ENCODE results near the gene HECTD1. TPM values are rescaled to one million over a fixed set of nuclear protein-coding genes. Genes with fewer than 3 reads are reported as not detected.
"Not testable (repeated sequence)": the region's sequence is repeated elsewhere in the genome, so short reads cannot be mapped to it uniquely, and the experiment has no call there.

The HECTD1 gene
- total RNA-seq, 4 donors from 2014 or later: 183 to 293 (median 208) TPM

GRCh38 chr14:31057035-31057434 is 150.6 kb downstream of the HECTD1 start:
- no peaks in the 10 kb centered on the region for H3K27me3 ChIP-seq
- TF ChIP-seq POLR2A (IDR thresholded peaks at IDR 0.05) (no peak), CTCF (IDR thresholded peaks at IDR 0.05) (no peak)
- no peak for DNase-seq
- no peaks in the 10 kb centered on the region for H3K36me3 ChIP-seq
- H3K4me3 ChIP-seq: no peak overlapping the region
- peaks cover 0 to 3% (median 0%) of the 10 kb centered on the region in 4 donors for H3K4me1 ChIP-seq
- no peaks in the 10 kb centered on the region for H3K9me3 ChIP-seq
- no peak overlapping the region for H3K27ac ChIP-seq

- peak overlapping the region in 1 of 4 donors; percentile 30 for H3K27ac ChIP-seq
- H3K4me1 ChIP-seq, H3K9me3 ChIP-seq, H3K36me3 ChIP-seq, H3K4me3 ChIP-seq, H3K27me3 ChIP-seq: not testable (repeated sequence)
- peak in 2 of 3 donors; percentile 61 to 69 for DNase-seq
Measured at GRCh38 chr14:31052905-31053586, 154.5 kb downstream of the HECTD1 start.

GRCh38 chr14:31051511-31051910 is 156.1 kb downstream of the HECTD1 start:
- no peak for DNase-seq
- no peak overlapping the region for H3K4me3 ChIP-seq
- H3K9me3 ChIP-seq: no peaks in the 10 kb centered on the region
- TF ChIP-seq POLR2A (IDR thresholded peaks at IDR 0.05) (no peak), CTCF (IDR thresholded peaks at IDR 0.05) (no peak)
- H3K4me1 ChIP-seq: no peaks in the 10 kb centered on the region
- no peaks in the 10 kb centered on the region for H3K27me3 ChIP-seq
- H3K36me3 ChIP-seq: no peaks in the 10 kb centered on the region
- H3K27ac ChIP-seq: no peak overlapping the region

GRCh38 chr14:31051023-31051422 is 156.6 kb downstream of the HECTD1 start:
- Histone ChIP-seq H3K4me1 (no peaks in the 10 kb centered on the region), H3K27ac (no peak overlapping the region), H3K9me3 (no peaks in the 10 kb centered on the region), H3K36me3 (no peaks in the 10 kb centered on the region), H3K27me3 (no peaks in the 10 kb centered on the region), H3K4me3 (no peak overlapping the region)
- no peak for TF ChIP-seq POLR2A (IDR thresholded peaks at IDR 0.05)
- TF ChIP-seq CTCF (IDR thresholded peaks at IDR 0.05): no peak
- no peak for DNase-seq

Small RNAs within 50 kb of the gene (small RNA-seq; reads per million reads assigned to genes)
- 0 reads per million in 2 donors for gene RF00019
- gene RNU6-541P: 0 reads per million in 2 donors

Other genes with a start within 250 kb of the HECTD1 start
- 10 to 100 TPM in 1 of 4 donors, 1 to 10 TPM in 3; 4.2 to 10.7 (median 6.0) TPM for gene AP4S1, start 182.1 kb downstream of the HECTD1 start, total RNA-seq
- 10 to 100 TPM; 21.1 to 46.2 (median 26.8) TPM for gene STRN3, start 181.4 kb downstream of the HECTD1 start, total RNA-seq
- gene HEATR5A, start 212.8 kb upstream of the HECTD1 start, total RNA-seq: 100 to 1,000 TPM in 1 of 4 donors, 10 to 100 TPM in 3; 24.3 to 134 (median 34.9) TPM
- gene DTD2, start 249.7 kb upstream of the HECTD1 start, total RNA-seq: 10 to 100 TPM; 15.7 to 24.4 (median 18.9) TPM

Data from Peyer's patch (tissue), 4 donors.